IPS-15b (cell line): ENCODE data around the gene TDRKH.

Source experiments
- H3K27me3 ChIP-seq: one replicate; pipeline ENCODE4 v1.6.1; 2013; ENCODE audit warnings: low read length; ENCODE audit not compliant: control insufficient read depth, insufficient read depth
- H3K36me3 ChIP-seq: one replicate; pipeline ENCODE4 v1.6.1; 2013; ENCODE audit warnings: low read length; ENCODE audit not compliant: control insufficient read depth, insufficient read depth
- H3K4me1 ChIP-seq: one replicate; pipeline ENCODE4 v1.6.1; 2013; ENCODE audit warnings: mild to moderate bottlenecking, low read length; ENCODE audit not compliant: control insufficient read depth, insufficient read depth
- H3K4me3 ChIP-seq: one replicate; pipeline ENCODE4 v1.5.1; 2013; ENCODE audit warnings: low read depth, low read length
- H3K9ac ChIP-seq: one replicate; pipeline ENCODE4 v1.6.1; 2013; ENCODE audit warnings: low read depth, mild to moderate bottlenecking, low read length
- H3K9me3 ChIP-seq: one replicate; pipeline ENCODE4 v1.6.1; 2013; ENCODE audit warnings: mild to moderate bottlenecking, low read length; ENCODE audit not compliant: control insufficient read depth, insufficient read depth

TDRKH gene

GRCh38 chr1:151790071-151790939 lies at the start of gene TDRKH:
Gene TDRKH (minus strand): TSS chr1:151790500. CDS start chr1:151783022, 7,478 bp downstream.
- Histone ChIP-seq H3K9ac (no peak within 1 kb of the TSS), H3K4me3 (peak within 1 kb of the TSS; percentile 88), H3K9me3 (no peaks in the 10 kb centered on the region), H3K36me3 (no peaks in the 10 kb centered on the region), H3K4me1 (peaks cover 9% of the 10 kb centered on the region), H3K27me3 (no peaks in the 10 kb centered on the region)

GRCh38 chr1:151839457-151840403 lies 49.4 kb upstream of the TDRKH start, which contains the start of gene C2CD4D:
Gene C2CD4D (minus strand): TSS chr1:151839820. CDS start chr1:151838989, 831 bp downstream.
- Histone ChIP-seq H3K9ac (peak within 1 kb of the TSS; percentile 87), H3K4me1 (peaks cover 8% of the 10 kb centered on the region), H3K36me3 (no peaks in the 10 kb centered on the region), H3K9me3 (no peaks in the 10 kb centered on the region), H3K4me3 (peak within 1 kb of the TSS; percentile 76), H3K27me3 (peaks cover 35% of the 10 kb centered on the region)

- Histone ChIP-seq H3K4me3 (peak overlapping the region; percentile 76), H3K9ac (peak overlapping the region; percentile 87), H3K36me3 (no peaks in the 10 kb centered on the region), H3K4me1 (peaks cover 8% of the 10 kb centered on the region), H3K9me3 (no peaks in the 10 kb centered on the region), H3K27me3 (peaks cover 35% of the 10 kb centered on the region)
These were observed 48.7 kb upstream of the TDRKH start for GRCh38 chr1:151839082-151839412.

- Histone ChIP-seq H3K9me3 (no peaks in the 10 kb centered on the region), H3K27me3 (peaks cover 35% of the 10 kb centered on the region), H3K9ac (peak overlapping the region; percentile 87), H3K4me3 (peak overlapping the region; percentile 76), H3K4me1 (peaks cover 8% of the 10 kb centered on the region), H3K36me3 (no peaks in the 10 kb centered on the region)
These were observed 48.2 kb upstream of the TDRKH start for GRCh38 chr1:151838222-151839081.

- peak overlapping the region; percentile 76 for H3K4me3 ChIP-seq
- H3K9ac ChIP-seq: no peak overlapping the region
- peaks cover 35% of the 10 kb centered on the region for H3K27me3 ChIP-seq
- H3K9me3 ChIP-seq: no peaks in the 10 kb centered on the region
- H3K36me3 ChIP-seq: no peaks in the 10 kb centered on the region
- peaks cover 8% of the 10 kb centered on the region for H3K4me1 ChIP-seq
These were observed 47.6 kb upstream of the TDRKH start for GRCh38 chr1:151837884-151838221.

GRCh38 chr1:151837197-151837596 lies 46.9 kb upstream of the TDRKH start:
- peaks cover 8% of the 10 kb centered on the region for H3K4me1 ChIP-seq
- no peaks in the 10 kb centered on the region for H3K36me3 ChIP-seq
- H3K9me3 ChIP-seq: no peaks in the 10 kb centered on the region
- H3K27me3 ChIP-seq: peaks cover 35% of the 10 kb centered on the region
- no peak overlapping the region for H3K9ac ChIP-seq
- H3K4me3 ChIP-seq: peak overlapping the region; percentile 76

- Histone ChIP-seq H3K27me3 (peaks cover 20% of the 10 kb centered on the region), H3K9ac (no peak overlapping the region), H3K36me3 (no peaks in the 10 kb centered on the region), H3K4me1 (peaks cover 13% of the 10 kb centered on the region), H3K4me3 (no peak overlapping the region), H3K9me3 (no peaks in the 10 kb centered on the region)
These were observed 45.3 kb upstream of the TDRKH start for GRCh38 chr1:151835596-151835995.

- Histone ChIP-seq H3K4me3 (no peak overlapping the region), H3K27me3 (peaks cover 14% of the 10 kb centered on the region), H3K4me1 (peaks cover 21% of the 10 kb centered on the region), H3K9me3 (no peaks in the 10 kb centered on the region), H3K36me3 (no peaks in the 10 kb centered on the region), H3K9ac (no peak overlapping the region)
These were observed 43.9 kb upstream of the TDRKH start for GRCh38 chr1:151834239-151834638.

- H3K9me3 ChIP-seq: no peaks in the 10 kb centered on the region
- H3K4me1 ChIP-seq: peaks cover 26% of the 10 kb centered on the region
- no peaks in the 10 kb centered on the region for H3K36me3 ChIP-seq
- H3K4me3 ChIP-seq: no peak overlapping the region
- no peak overlapping the region for H3K9ac ChIP-seq
- peaks cover 14% of the 10 kb centered on the region for H3K27me3 ChIP-seq
These were observed 43.0 kb upstream of the TDRKH start for GRCh38 chr1:151833172-151833900.

- Histone ChIP-seq H3K4me1 (peaks cover 31% of the 10 kb centered on the region), H3K27me3 (peaks cover 8% of the 10 kb centered on the region), H3K9ac (no peak overlapping the region), H3K4me3 (no peak overlapping the region), H3K36me3 (no peaks in the 10 kb centered on the region), H3K9me3 (no peaks in the 10 kb centered on the region)
These were observed 42.1 kb upstream of the TDRKH start for GRCh38 chr1:151832318-151832980.
